ENCODE results near the gene SVEP1. TPM values are rescaled to one million over a fixed set of nuclear protein-coding genes. Genes with fewer than 3 reads are reported as not detected.

The SVEP1 gene
- polyA plus RNA-seq, 1 donor: 8.7 TPM

DNA sequence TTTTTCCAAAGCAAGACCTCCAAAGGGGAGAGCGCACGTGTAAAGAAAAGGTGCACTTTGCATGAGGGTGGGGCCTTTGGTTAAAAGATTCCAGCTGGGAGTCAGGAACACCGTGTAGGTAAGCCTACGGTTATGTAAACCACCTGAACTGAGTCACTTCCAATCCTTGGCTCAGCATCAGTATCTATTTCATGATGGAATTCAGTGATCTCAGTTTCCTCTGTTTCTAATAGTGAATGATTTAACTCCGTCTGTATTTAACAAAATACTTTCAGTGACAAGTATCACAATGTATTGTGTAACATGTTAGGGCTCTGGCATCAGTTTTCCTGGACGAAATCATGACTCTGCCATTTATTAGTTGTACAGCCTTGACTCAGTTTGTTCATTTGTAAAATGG is 1.3 kb upstream of the SVEP1 start:
- WGBS (ENCODE audit: insufficient coverage, low lambda C conversion rate): 50% methylated on average over 1 of the region's 6 CpGs
- no peaks in the 10 kb centered on the region for H3K36me3 ChIP-seq (ENCODE audit: control insufficient read depth, insufficient read depth, low read length)
- H3K4me1 ChIP-seq (ENCODE audit: control insufficient read depth, insufficient read depth, low read length): no peaks in the 10 kb centered on the region
- no peak overlapping the region for H3K4me3 ChIP-seq (ENCODE audit: low read length)
- peaks cover 30% of the 10 kb centered on the region for H3K27me3 ChIP-seq (ENCODE audit: control insufficient read depth, insufficient read depth, low read length)
- peaks cover 3% of the 10 kb centered on the region for H3K9me3 ChIP-seq (ENCODE audit: control insufficient read depth, low read depth, low read length)
- no peak overlapping the region for H3K27ac ChIP-seq (ENCODE audit: low read length)
- DNase-seq: no peak

DNA sequence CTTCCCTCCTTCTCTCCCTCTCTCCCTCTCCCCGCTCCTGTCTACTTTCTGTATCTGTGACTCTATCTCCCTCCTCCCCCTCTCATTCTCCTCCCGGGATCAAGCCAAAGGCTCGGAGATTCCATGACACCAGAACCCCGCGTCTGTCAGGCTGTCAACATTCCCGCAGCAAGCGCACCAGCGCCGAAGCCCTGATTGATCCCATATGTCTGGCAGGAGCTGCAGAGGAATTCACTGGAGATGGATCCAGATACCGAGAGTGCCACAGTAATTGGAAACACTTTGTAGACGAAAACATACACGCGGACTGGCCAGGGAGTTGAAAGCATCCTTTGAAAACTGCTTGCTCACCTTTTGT is 300 bp upstream of the SVEP1 start:
- Histone ChIP-seq H3K36me3 (ENCODE audit: control insufficient read depth, insufficient read depth, low read length) (no peaks in the 10 kb centered on the region), H3K4me1 (ENCODE audit: control insufficient read depth, insufficient read depth, low read length) (no peaks in the 10 kb centered on the region), H3K9me3 (ENCODE audit: control insufficient read depth, low read depth, low read length) (peaks cover 3% of the 10 kb centered on the region), H3K27me3 (ENCODE audit: control insufficient read depth, insufficient read depth, low read length) (peaks cover 34% of the 10 kb centered on the region), H3K4me3 (ENCODE audit: low read length) (peak overlapping the region; percentile 53), H3K27ac (ENCODE audit: low read length) (peak overlapping the region; percentile 51)
- no CpG with 5 or more reads among the region's 13 CpGs for WGBS (ENCODE audit: insufficient coverage, low lambda C conversion rate)
- DNase-seq: peak; percentile 4 to 30

DNA sequence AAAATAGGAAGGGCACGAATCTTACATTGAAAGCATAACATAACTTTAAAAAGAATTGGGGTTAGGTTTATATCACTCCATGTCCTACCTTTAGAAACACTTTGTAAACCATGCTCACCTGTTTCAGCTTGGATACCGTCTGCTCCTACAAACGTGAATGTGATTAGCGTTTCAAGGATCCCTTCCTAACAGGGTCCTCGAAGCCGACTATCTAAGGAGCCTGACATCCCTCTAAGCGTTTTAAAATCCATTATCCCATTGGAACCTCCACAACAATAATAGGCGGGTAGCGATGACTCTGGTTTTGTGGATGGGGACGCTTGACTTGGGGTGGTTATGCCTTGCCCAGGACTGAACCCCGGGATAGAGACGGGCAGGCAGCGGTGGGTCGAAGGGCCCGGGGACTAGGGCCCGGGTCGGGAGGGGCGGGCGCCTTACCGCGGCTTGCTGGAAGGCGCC is 937 bp downstream of the SVEP1 start:
- peak in 1 of 2 donors; percentile 14 for DNase-seq
- H3K27me3 ChIP-seq (ENCODE audit: control insufficient read depth, insufficient read depth, low read length): peaks cover 35% of the 10 kb centered on the region
- no peaks in the 10 kb centered on the region for H3K4me1 ChIP-seq (ENCODE audit: control insufficient read depth, insufficient read depth, low read length)
- peak overlapping the region; percentile 51 for H3K27ac ChIP-seq (ENCODE audit: low read length)
- H3K4me3 ChIP-seq (ENCODE audit: low read length): peak overlapping the region; percentile 53
- 83% methylated on average over 1 of the region's 22 CpGs for WGBS (ENCODE audit: insufficient coverage, low lambda C conversion rate)
- peaks cover 3% of the 10 kb centered on the region for H3K9me3 ChIP-seq (ENCODE audit: control insufficient read depth, low read depth, low read length)
- no peaks in the 10 kb centered on the region for H3K36me3 ChIP-seq (ENCODE audit: control insufficient read depth, insufficient read depth, low read length)

DNA sequence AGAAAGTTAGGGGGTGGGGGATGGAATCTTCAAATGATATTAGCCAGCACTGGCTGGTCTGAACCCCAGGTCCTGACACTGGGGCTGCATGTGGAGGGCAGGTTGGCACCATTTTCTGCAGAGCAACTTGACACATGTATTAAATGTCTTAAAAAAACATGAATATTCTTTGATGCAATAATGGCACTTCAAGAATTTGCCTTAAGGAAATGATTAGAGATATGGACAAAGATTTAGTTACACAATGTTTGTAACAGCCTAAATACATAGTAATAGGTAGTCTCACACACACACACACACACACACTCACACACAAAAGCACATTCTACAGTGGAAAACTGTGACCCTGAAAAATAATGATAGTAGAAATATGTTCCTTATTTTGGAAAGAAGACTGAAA is 3.6 kb downstream of the SVEP1 start:
- Histone ChIP-seq H3K4me1 (ENCODE audit: control insufficient read depth, insufficient read depth, low read length) (no peaks in the 10 kb centered on the region), H3K27ac (ENCODE audit: low read length) (no peak overlapping the region), H3K27me3 (ENCODE audit: control insufficient read depth, insufficient read depth, low read length) (peaks cover 33% of the 10 kb centered on the region), H3K4me3 (ENCODE audit: low read length) (no peak overlapping the region), H3K9me3 (ENCODE audit: control insufficient read depth, low read depth, low read length) (peaks cover 3% of the 10 kb centered on the region), H3K36me3 (ENCODE audit: control insufficient read depth, insufficient read depth, low read length) (no peaks in the 10 kb centered on the region)
- DNase-seq: no peak

DNA sequence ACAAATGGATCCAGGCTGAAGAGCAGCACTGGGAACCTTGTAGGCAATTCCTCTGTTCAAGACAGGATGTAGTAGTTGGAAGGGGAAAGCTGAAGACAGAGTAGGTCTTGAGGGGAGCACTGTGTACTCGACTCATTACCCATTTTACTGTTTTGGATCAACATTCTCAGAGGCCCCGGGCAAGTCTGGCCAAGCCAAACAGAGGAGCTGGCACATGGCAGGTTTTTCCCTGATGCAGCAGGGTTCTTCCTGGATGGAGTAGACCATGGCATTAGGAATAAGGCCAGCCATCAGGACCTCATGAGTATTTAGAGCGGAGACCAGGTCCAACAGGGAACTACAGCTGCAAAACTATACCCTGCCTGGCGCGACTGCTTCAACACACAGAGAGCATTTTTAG is 4.4 kb downstream of the SVEP1 start:
- no peaks in the 10 kb centered on the region for H3K4me1 ChIP-seq (ENCODE audit: control insufficient read depth, insufficient read depth, low read length)
- H3K36me3 ChIP-seq (ENCODE audit: control insufficient read depth, insufficient read depth, low read length): no peaks in the 10 kb centered on the region
- H3K27me3 ChIP-seq (ENCODE audit: control insufficient read depth, insufficient read depth, low read length): peaks cover 26% of the 10 kb centered on the region
- no peak overlapping the region for H3K4me3 ChIP-seq (ENCODE audit: low read length)
- no peak for DNase-seq
- peaks cover 3% of the 10 kb centered on the region for H3K9me3 ChIP-seq (ENCODE audit: control insufficient read depth, low read depth, low read length)
- no CpG with 5 or more reads among the region's 5 CpGs for WGBS (ENCODE audit: insufficient coverage, low lambda C conversion rate)
- H3K27ac ChIP-seq (ENCODE audit: low read length): no peak overlapping the region

DNA sequence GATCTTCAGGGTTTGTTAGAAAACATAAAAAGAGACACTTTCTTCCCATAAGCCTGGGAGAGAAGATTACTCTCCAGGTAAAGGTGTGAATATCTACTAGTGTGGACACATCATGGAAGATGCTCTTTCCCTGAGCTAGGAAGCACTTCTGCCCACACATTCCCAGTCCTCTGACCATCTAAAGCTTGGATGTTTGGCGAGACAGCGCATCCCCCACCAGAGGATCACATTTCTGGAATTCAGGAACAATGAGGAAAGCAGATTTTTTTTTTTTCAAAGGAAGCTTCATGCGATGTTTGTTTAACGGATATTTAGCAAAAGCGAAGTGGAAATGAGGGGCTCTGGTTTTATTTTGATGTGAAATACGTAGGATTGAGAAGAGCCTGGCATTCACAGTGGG is 6.2 kb downstream of the SVEP1 start:
- Histone ChIP-seq H3K36me3 (ENCODE audit: control insufficient read depth, insufficient read depth, low read length) (no peaks in the 10 kb centered on the region), H3K9me3 (ENCODE audit: control insufficient read depth, low read depth, low read length) (no peaks in the 10 kb centered on the region), H3K27me3 (ENCODE audit: control insufficient read depth, insufficient read depth, low read length) (peaks cover 8% of the 10 kb centered on the region), H3K27ac (ENCODE audit: low read length) (no peak overlapping the region), H3K4me3 (ENCODE audit: low read length) (no peak overlapping the region), H3K4me1 (ENCODE audit: control insufficient read depth, insufficient read depth, low read length) (no peaks in the 10 kb centered on the region)
- 69% methylated on average over 4 of the region's 6 CpGs for WGBS (ENCODE audit: insufficient coverage, low lambda C conversion rate)
- DNase-seq: no peak

DNA sequence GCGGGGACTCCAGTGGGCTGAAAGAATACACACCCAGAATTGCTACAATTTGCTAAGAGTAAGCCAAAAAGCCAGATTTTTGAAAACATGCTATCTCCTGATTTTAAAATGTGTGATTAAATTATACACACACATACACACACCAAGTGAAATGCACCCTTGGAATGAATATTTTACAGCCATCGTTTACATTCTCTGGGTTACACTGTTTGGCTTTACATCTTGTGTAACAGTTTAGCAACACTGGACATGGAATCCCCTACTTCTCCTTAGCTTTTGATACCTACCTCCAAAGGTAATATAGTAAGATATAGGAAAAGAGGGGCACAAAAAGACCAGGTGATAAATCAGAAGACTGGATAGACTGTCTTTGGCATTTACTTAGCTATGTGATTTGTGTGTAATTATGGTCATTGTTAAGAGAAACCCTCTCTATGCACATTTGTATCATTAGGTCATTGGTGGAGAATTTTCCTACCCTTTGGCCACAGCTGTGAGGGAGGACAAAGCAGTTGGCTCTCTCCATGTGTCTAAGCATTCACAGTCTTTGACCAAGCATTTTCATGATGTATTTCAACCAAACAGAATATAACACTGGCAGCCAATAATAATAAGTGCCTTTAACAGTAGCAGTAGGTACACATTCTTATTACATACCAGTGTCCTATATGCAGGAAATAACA is 7.6 kb downstream of the SVEP1 start:
- H3K4me3 ChIP-seq (ENCODE audit: low read length): no peak overlapping the region
- H3K27ac ChIP-seq (ENCODE audit: low read length): no peak overlapping the region
- H3K4me1 ChIP-seq (ENCODE audit: control insufficient read depth, insufficient read depth, low read length): no peaks in the 10 kb centered on the region
- no peak for DNase-seq
- H3K27me3 ChIP-seq (ENCODE audit: control insufficient read depth, insufficient read depth, low read length): peaks cover 7% of the 10 kb centered on the region
- no peaks in the 10 kb centered on the region for H3K36me3 ChIP-seq (ENCODE audit: control insufficient read depth, insufficient read depth, low read length)
- no CpG with 5 or more reads among the region's 2 CpGs for WGBS (ENCODE audit: insufficient coverage, low lambda C conversion rate)
- H3K9me3 ChIP-seq (ENCODE audit: control insufficient read depth, low read depth, low read length): no peaks in the 10 kb centered on the region

DNA sequence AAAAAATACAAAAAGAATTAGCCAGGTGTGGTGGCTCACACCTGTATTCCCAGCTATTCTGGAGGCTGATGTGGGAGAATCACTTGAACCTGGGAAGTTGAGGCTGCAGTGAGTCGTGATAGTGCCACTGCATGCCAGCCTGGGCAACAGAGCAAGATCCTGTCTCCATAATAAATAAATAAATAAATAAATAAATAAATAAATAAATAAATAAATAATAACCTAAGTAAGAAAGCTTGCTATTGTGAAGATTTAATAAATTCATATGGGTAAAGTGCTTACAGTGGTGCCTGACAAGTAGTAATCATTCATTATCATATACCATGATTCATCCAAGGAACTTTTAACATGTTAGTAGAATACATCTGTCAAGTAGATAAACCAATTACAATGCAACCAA is 13.4 kb downstream of the SVEP1 start:
- no peak overlapping the region for H3K4me3 ChIP-seq (ENCODE audit: low read length)
- WGBS (ENCODE audit: insufficient coverage, low lambda C conversion rate): no CpG with 5 or more reads among the region's 1 CpG
- H3K36me3 ChIP-seq (ENCODE audit: control insufficient read depth, insufficient read depth, low read length): no peaks in the 10 kb centered on the region

DNA sequence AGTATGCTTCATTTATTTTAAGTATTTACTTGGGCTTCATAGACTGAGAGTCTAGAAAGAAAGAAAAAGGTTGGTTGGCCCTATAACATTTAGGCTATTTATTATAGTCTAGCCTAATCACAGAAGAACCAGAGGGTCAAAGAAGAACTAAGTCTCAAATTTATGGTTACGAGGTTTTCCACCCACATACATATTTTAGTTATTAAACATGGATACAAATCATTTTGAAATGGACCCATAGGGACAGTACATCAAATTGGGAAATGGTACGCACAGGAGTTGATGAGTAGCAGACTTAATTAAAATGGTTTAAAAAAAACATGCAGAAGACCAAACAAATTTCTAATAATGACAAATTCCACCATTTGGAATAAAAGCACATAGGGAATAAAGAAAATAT is 17.7 kb downstream of the SVEP1 start:
- H3K4me3 ChIP-seq (ENCODE audit: low read length): no peak overlapping the region
- no peaks in the 10 kb centered on the region for H3K36me3 ChIP-seq (ENCODE audit: control insufficient read depth, insufficient read depth, low read length)
- H3K27ac ChIP-seq (ENCODE audit: low read length): no peak overlapping the region
- WGBS (ENCODE audit: insufficient coverage, low lambda C conversion rate): 100% methylated on average over 1 of the region's 2 CpGs
- no peaks in the 10 kb centered on the region for H3K4me1 ChIP-seq (ENCODE audit: control insufficient read depth, insufficient read depth, low read length)
- H3K27me3 ChIP-seq (ENCODE audit: control insufficient read depth, insufficient read depth, low read length): peaks cover 3% of the 10 kb centered on the region
- DNase-seq: no peak
- H3K9me3 ChIP-seq (ENCODE audit: control insufficient read depth, low read depth, low read length): no peaks in the 10 kb centered on the region

More for the DNA sequence above, 13.4 kb downstream of the SVEP1 start:
- Histone ChIP-seq H3K9me3 (ENCODE audit: control insufficient read depth, low read depth, low read length) (no peaks in the 10 kb centered on the region), H3K27ac (ENCODE audit: low read length) (no peak overlapping the region), H3K27me3 (ENCODE audit: control insufficient read depth, insufficient read depth, low read length) (no peaks in the 10 kb centered on the region), H3K4me1 (ENCODE audit: control insufficient read depth, insufficient read depth, low read length) (no peaks in the 10 kb centered on the region)
- DNase-seq: no peak

DNA sequence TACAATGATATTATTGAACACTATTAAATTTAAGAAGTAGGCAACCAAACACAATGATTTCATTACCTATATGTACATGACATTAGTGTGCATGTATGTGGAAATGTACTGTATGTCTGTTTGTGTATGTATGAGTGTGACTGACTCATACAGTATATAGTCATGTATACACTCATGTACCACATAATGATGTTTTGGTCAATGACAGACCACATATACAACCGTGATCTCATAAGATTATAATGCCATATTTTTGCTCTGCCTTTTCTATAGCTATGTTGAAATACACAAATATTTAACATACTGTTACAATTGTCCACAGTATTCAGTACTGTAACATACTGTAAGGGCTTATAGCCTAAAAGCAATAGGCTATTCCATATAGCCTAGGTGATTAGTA is 19.7 kb downstream of the SVEP1 start:
- no peaks in the 10 kb centered on the region for H3K36me3 ChIP-seq (ENCODE audit: control insufficient read depth, insufficient read depth, low read length)
- no peaks in the 10 kb centered on the region for H3K4me1 ChIP-seq (ENCODE audit: control insufficient read depth, insufficient read depth, low read length)
- WGBS (ENCODE audit: insufficient coverage, low lambda C conversion rate): no CpG with 5 or more reads among the region's 1 CpG
- no peaks in the 10 kb centered on the region for H3K9me3 ChIP-seq (ENCODE audit: control insufficient read depth, low read depth, low read length)
- H3K27me3 ChIP-seq (ENCODE audit: control insufficient read depth, insufficient read depth, low read length): peaks cover 3% of the 10 kb centered on the region
- no peak overlapping the region for H3K27ac ChIP-seq (ENCODE audit: low read length)
- DNase-seq: no peak
- no peak overlapping the region for H3K4me3 ChIP-seq (ENCODE audit: low read length)

Measured in large intestine (tissue), 3 donors.